ENCODE measurements around the gene APOL2.
"Not testable (repeated sequence)": the region's sequence is repeated elsewhere in the genome, so short reads cannot be mapped to it uniquely, and the experiment has no call there.

Gene APOL2

GRCh38 chr22:36220451-36220921 is 18.8 kb downstream of the APOL2 start:
- no peak for DNase-seq

GRCh38 chr22:36218648-36219193 is 20.6 kb downstream of the APOL2 start:
- no peak for DNase-seq

GRCh38 chr22:36215981-36216380 is 23.3 kb downstream of the APOL2 start:
- no peak for DNase-seq

- no peak for DNase-seq
Measured at GRCh38 chr22:36213586-36213985, 25.7 kb downstream of the APOL2 start.

GRCh38 chr22:36212901-36213300 is 26.4 kb downstream of the APOL2 start:
- no peak for DNase-seq

GRCh38 chr22:36211237-36211861 is 28.0 kb downstream of the APOL2 start:
- no peak for DNase-seq

- DNase-seq: no peak
Measured at GRCh38 chr22:36210224-36210623, 29.1 kb downstream of the APOL2 start.

GRCh38 chr22:36209488-36209908 is 29.8 kb downstream of the APOL2 start:
- DNase-seq: not testable (repeated sequence)

GRCh38 chr22:36208914-36209313 is 30.4 kb downstream of the APOL2 start:
- no peak for DNase-seq

GRCh38 chr22:36208162-36208765 is 31.1 kb downstream of the APOL2 start:
- no peak for DNase-seq

- no peak for DNase-seq
Measured at GRCh38 chr22:36206255-36206654, 33.1 kb downstream of the APOL2 start.

- DNase-seq: not testable (repeated sequence)
Measured at GRCh38 chr22:36205573-36205972, 33.8 kb downstream of the APOL2 start.

GRCh38 chr22:36204632-36205015 is 34.7 kb downstream of the APOL2 start:
- DNase-seq: no peak

GRCh38 chr22:36204001-36204631 is 35.2 kb downstream of the APOL2 start:
- no peak for DNase-seq

GRCh38 chr22:36203441-36203840 is 35.9 kb downstream of the APOL2 start:
- not testable (repeated sequence) for DNase-seq

- DNase-seq: not testable (repeated sequence)
Measured at GRCh38 chr22:36202906-36203305, 36.4 kb downstream of the APOL2 start.

GRCh38 chr22:36201630-36202319 is 37.6 kb downstream of the APOL2 start, which contains the start of gene APOL4:
Gene APOL4 (minus strand): TSS chr22:36201809. CDS start chr22:36201734, 75 bp downstream.
- DNase-seq: no peak

GRCh38 chr22:36201025-36201424 is 38.3 kb downstream of the APOL2 start:
- DNase-seq: not testable (repeated sequence)

GRCh38 chr22:36199001-36199551 is 40.3 kb downstream of the APOL2 start:
- no peak for DNase-seq

GRCh38 chr22:36198536-36198935 is 40.8 kb downstream of the APOL2 start:
- DNase-seq: no peak

- DNase-seq: no peak
Measured at GRCh38 chr22:36197514-36198146, 41.7 kb downstream of the APOL2 start.

- no peak for DNase-seq
Measured at GRCh38 chr22:36197065-36197440, 42.3 kb downstream of the APOL2 start.
